ENCODE data around the gene MYO1B. TPM values are rescaled to one million over a fixed set of nuclear protein-coding genes. Genes with fewer than 3 reads are reported as not detected.

MYO1B gene
- total RNA-seq, 1 experiment from 2014 or later = 93.0 TPM

DNA sequence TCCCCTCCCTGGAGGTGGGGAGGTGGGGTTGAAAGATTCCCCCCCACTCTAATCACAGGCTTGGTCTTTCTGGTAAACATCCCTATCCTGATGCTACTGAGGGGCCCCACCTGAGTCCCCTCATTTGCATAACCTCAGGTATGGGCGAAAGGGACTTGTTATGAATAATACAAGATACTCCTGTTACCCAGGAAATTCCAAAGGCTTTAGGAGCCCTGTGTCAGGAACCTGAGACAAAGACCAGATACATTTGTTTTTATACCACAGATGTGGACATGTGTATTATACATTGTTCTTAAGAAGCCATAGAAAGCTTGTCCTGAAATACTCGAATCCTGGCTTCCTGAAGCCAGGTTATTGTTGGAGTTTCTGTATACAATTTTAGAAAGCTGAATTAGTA lies 62.8 kb downstream of the MYO1B start:
- Histone ChIP-seq H3K79me2 (ENCODE audit: low read length) (peaks cover 69% of the 10 kb centered on the region), H3K36me3 (ENCODE audit: low read depth, low read length) (peaks cover 10% of the 10 kb centered on the region), H3K4me2 (ENCODE audit: low read length) (no peak overlapping the region), H3K4me3 (ENCODE audit: low read length) (no peak overlapping the region), H3F3A (ENCODE audit: low read length, unreplicated experiment) (peaks cover 9% of the 10 kb centered on the region), H3K9me3 (ENCODE audit: low read length) (no peaks in the 10 kb centered on the region), H3K4me1 (ENCODE audit: insufficient read depth, low read length) (peaks cover 33% of the 10 kb centered on the region), H2AFZ (ENCODE audit: low read length) (no peak overlapping the region), H3K9ac (ENCODE audit: low read length) (no peak overlapping the region), H3K9me2 (replicated peaks; ENCODE audit: low read length) (no peaks in the 10 kb centered on the region), H3K27me3 (ENCODE audit: low read length) (no peaks in the 10 kb centered on the region), H3K27ac (ENCODE audit: low read length) (no peak overlapping the region), H4K20me1 (ENCODE audit: low read length) (no peaks in the 10 kb centered on the region; the same call in 1 of the 2 replicates)
- BruUV-seq (replicated peaks) = no TSS peak
- POLR2A ChIA-PET (ENCODE audit: unreplicated experiment) = no interaction called here
- no peak for DNase-seq
- TF ChIP-seq, protein P1, sequence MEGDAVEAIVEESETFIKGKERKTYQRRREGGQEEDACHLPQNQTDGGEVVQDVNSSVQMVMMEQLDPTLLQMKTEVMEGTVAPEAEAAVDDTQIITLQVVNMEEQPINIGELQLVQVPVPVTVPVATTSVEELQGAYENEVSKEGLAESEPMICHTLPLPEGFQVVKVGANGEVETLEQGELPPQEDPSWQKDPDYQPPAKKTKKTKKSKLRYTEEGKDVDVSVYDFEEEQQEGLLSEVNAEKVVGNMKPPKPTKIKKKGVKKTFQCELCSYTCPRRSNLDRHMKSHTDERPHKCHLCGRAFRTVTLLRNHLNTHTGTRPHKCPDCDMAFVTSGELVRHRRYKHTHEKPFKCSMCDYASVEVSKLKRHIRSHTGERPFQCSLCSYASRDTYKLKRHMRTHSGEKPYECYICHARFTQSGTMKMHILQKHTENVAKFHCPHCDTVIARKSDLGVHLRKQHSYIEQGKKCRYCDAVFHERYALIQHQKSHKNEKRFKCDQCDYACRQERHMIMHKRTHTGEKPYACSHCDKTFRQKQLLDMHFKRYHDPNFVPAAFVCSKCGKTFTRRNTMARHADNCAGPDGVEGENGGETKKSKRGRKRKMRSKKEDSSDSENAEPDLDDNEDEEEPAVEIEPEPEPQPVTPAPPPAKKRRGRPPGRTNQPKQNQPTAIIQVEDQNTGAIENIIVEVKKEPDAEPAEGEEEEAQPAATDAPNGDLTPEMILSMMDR (conservative IDR thresholded peaks at IDR 0.05; ENCODE audit: low read depth, low read length) = no peak
- TF ChIP-seq EZH2 (IDR thresholded peaks at IDR 0.05; ENCODE audit: low read length, unreplicated experiment) = no peak
- intact Hi-C loops (cut with micrococcal nuclease) = no loop called here
- CTCF ChIA-PET = no interaction called here
- no peak for ATAC-seq

- H2AFZ ChIP-seq (ENCODE audit: low read length) = no peak overlapping the region
- H3K27me3 ChIP-seq (ENCODE audit: low read length) = no peaks in the 10 kb centered on the region
- peak overlapping the region; percentile 25 for H3K27ac ChIP-seq (ENCODE audit: low read length)
- no peak overlapping the region for H3K4me3 ChIP-seq (ENCODE audit: low read length)
- peak overlapping the region; percentile 45 for H3K4me2 ChIP-seq (ENCODE audit: low read length)
- ChIA-PET POLR2A (ENCODE audit: unreplicated experiment) (interaction anchor here (0.5 kb wide), 1 partner anchor 47 kb away, joined by 3 read pairs; no protein-coding TSS in a partner anchor), CTCF (interaction anchor here (0.5 kb wide), 1 partner anchor 80 kb away, joined by 4 read pairs; no protein-coding TSS in a partner anchor)
- H3F3A ChIP-seq (ENCODE audit: low read length, unreplicated experiment) = peaks cover 9% of the 10 kb centered on the region
- H3K4me1 ChIP-seq (ENCODE audit: insufficient read depth, low read length) = peaks cover 25% of the 10 kb centered on the region
- no TSS peak for BruUV-seq (replicated peaks)
- no peaks in the 10 kb centered on the region for H4K20me1 ChIP-seq (ENCODE audit: low read length)
- intact Hi-C loops (cut with micrococcal nuclease) = loop anchor here (5.0 kb wide), 2 partner anchors 64 to 144 kb away; partner anchors contain the start of gene MYO1B
- no peaks in the 10 kb centered on the region for H3K9me3 ChIP-seq (ENCODE audit: low read length)
- DNase-seq = no peak
- H3K9me2 ChIP-seq (replicated peaks; ENCODE audit: low read length) = no peaks in the 10 kb centered on the region
- H3K9ac ChIP-seq (ENCODE audit: low read length) = no peak overlapping the region
- peaks cover 72% of the 10 kb centered on the region for H3K79me2 ChIP-seq (ENCODE audit: low read length)
- H3K36me3 ChIP-seq (ENCODE audit: low read depth, low read length) = no peaks in the 10 kb centered on the region
- ATAC-seq = peak; percentile 32
- TF ChIP-seq, protein P1 (conservative IDR thresholded peaks at IDR 0.05; ENCODE audit: low read depth, low read length) = no peak
- TF ChIP-seq EZH2 (IDR thresholded peaks at IDR 0.05; ENCODE audit: low read length, unreplicated experiment) (no peak), EZH2phosphoT487 (IDR thresholded peaks at IDR 0.05; ENCODE audit: borderline replicate concordance, low read length) (no peak)
Measured at GRCh38 chr2:191311156-191311555, 66.0 kb downstream of the MYO1B start.

GRCh38 chr2:191311627-191312026 lies 66.4 kb downstream of the MYO1B start:
- H3K36me3 ChIP-seq (ENCODE audit: low read depth, low read length) = no peaks in the 10 kb centered on the region
- no TSS peak for BruUV-seq (replicated peaks)
- ChIA-PET CTCF (interaction anchor here (0.5 kb wide), 1 partner anchor 81 kb away, joined by 4 read pairs; no protein-coding TSS in a partner anchor), POLR2A (ENCODE audit: unreplicated experiment) (interaction anchor here (0.5 kb wide), 1 partner anchor 47 kb away, joined by 3 read pairs; no protein-coding TSS in a partner anchor)
- ATAC-seq = peak; percentile 93
- intact Hi-C loops (cut with micrococcal nuclease) = loop anchor here (5.0 kb wide), 2 partner anchors 64 to 144 kb away; partner anchors contain the start of gene MYO1B
- no peaks in the 10 kb centered on the region for H3K27me3 ChIP-seq (ENCODE audit: low read length)
- no peaks in the 10 kb centered on the region for H3K9me3 ChIP-seq (ENCODE audit: low read length)
- peak overlapping the region; percentile 41; the same call in 1 of the 2 replicates for H2AFZ ChIP-seq (ENCODE audit: low read length)
- no peak overlapping the region for H3K9ac ChIP-seq (ENCODE audit: low read length)
- H3K27ac ChIP-seq (ENCODE audit: low read length) = peak overlapping the region; percentile 25
- H3K9me2 ChIP-seq (replicated peaks; ENCODE audit: low read length) = no peaks in the 10 kb centered on the region
- peaks cover 25% of the 10 kb centered on the region for H3K4me1 ChIP-seq (ENCODE audit: insufficient read depth, low read length)
- H3F3A ChIP-seq (ENCODE audit: low read length, unreplicated experiment) = peaks cover 9% of the 10 kb centered on the region
- H3K79me2 ChIP-seq (ENCODE audit: low read length) = peaks cover 77% of the 10 kb centered on the region
- TF ChIP-seq EZH2phosphoT487 (IDR thresholded peaks at IDR 0.05; ENCODE audit: borderline replicate concordance, low read length) (no peak), EZH2 (IDR thresholded peaks at IDR 0.05; ENCODE audit: low read length, unreplicated experiment) (no peak)
- TF ChIP-seq, protein P1 (conservative IDR thresholded peaks at IDR 0.05; ENCODE audit: low read depth, low read length) = no peak
- no peak overlapping the region for H3K4me3 ChIP-seq (ENCODE audit: low read length)
- peak overlapping the region; percentile 45 for H3K4me2 ChIP-seq (ENCODE audit: low read length)
- peak; percentile 86 for DNase-seq
- no peaks in the 10 kb centered on the region for H4K20me1 ChIP-seq (ENCODE audit: low read length)

All from PC-3 (cell line).